ENCODE results near the gene PGAP1.
"Not testable (repeated sequence)": the region's sequence is repeated elsewhere in the genome, so short reads cannot be mapped to it uniquely, and the experiment has no call there.

PGAP1 gene

DNA sequence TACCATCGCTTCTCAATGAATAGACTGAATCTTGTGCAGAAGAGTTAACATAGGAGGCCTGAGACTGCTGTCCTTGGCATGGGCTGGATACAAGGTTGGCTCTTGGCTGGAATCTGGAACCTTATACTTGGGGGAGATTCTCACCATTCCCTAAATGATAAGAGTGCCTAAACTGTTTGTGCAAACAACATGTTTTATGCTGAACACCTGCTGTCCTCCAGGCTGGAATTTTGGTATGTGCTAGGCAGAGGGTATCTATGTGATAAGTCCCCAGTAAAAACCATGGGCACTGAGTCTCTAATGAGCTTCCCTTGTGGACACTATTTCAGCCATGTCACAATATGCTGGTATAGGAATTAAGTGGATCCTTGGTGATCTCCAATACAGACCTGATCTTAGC, 12.8 kb downstream of the PGAP1 start:
- Histone ChIP-seq H3K79me2 (ENCODE audit: insufficient read depth, low read length) (no peaks in the 10 kb centered on the region), H3K4me1 (ENCODE audit: insufficient read depth, low read length, poor library complexity, severe bottlenecking) (peaks cover 21% of the 10 kb centered on the region), H4K20me1 (ENCODE audit: insufficient read depth, low read length, poor library complexity, severe bottlenecking) (no peaks in the 10 kb centered on the region), H3K4me3 (ENCODE audit: low read length, poor library complexity, severe bottlenecking) (no peak overlapping the region), H3K9ac (ENCODE audit: low read depth, low read length, poor library complexity, severe bottlenecking) (no peak overlapping the region), H3K9me3 (ENCODE audit: insufficient read depth, low read depth, low read length) (peaks cover 7% of the 10 kb centered on the region; the same call in 1 of the 2 replicates), H3K9me2 (replicated peaks; ENCODE audit: low read depth, low read length) (no peaks in the 10 kb centered on the region), H3K27me3 (ENCODE audit: insufficient read depth, low read length, poor library complexity, severe bottlenecking) (no peaks in the 10 kb centered on the region), H3K36me3 (ENCODE audit: insufficient read depth, low read length) (peaks cover 26% of the 10 kb centered on the region), H3F3A (ENCODE audit: low read depth) (peaks cover 7% of the 10 kb centered on the region; the same call in 1 of the 2 replicates), H2AFZ (ENCODE audit: low read length) (no peak overlapping the region), H3K4me2 (ENCODE audit: low read depth, low read length, poor library complexity, severe bottlenecking) (no peak overlapping the region)
- TF ChIP-seq, protein P1, sequence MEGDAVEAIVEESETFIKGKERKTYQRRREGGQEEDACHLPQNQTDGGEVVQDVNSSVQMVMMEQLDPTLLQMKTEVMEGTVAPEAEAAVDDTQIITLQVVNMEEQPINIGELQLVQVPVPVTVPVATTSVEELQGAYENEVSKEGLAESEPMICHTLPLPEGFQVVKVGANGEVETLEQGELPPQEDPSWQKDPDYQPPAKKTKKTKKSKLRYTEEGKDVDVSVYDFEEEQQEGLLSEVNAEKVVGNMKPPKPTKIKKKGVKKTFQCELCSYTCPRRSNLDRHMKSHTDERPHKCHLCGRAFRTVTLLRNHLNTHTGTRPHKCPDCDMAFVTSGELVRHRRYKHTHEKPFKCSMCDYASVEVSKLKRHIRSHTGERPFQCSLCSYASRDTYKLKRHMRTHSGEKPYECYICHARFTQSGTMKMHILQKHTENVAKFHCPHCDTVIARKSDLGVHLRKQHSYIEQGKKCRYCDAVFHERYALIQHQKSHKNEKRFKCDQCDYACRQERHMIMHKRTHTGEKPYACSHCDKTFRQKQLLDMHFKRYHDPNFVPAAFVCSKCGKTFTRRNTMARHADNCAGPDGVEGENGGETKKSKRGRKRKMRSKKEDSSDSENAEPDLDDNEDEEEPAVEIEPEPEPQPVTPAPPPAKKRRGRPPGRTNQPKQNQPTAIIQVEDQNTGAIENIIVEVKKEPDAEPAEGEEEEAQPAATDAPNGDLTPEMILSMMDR (conservative IDR thresholded peaks at IDR 0.05; ENCODE audit: low read length) = no peak
- no peak for TF ChIP-seq EZH2phosphoT487 (IDR thresholded peaks at IDR 0.05; ENCODE audit: borderline replicate concordance)

DNA sequence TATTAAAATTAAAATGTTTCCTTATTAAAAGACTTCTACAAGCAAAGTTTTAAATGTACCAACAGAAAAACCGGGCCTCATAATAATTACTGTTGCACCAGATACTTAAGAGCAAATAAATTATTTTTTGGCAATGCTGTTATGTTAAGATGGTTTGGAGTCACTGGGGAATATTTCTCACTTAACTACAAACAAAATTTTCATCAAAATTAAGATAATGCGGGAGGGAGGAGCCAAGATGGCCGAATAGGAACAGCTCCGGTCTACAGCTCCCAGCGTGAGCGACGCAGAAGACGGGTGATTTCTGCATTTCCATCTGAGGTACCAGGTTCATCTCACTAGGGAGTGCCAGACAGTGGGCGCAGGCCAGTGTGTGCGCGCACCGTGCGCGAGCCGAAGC, 21.1 kb downstream of the PGAP1 start:
- not testable (repeated sequence) for H3K4me2 ChIP-seq (ENCODE audit: low read depth, low read length, poor library complexity, severe bottlenecking); H3K9me3 ChIP-seq (ENCODE audit: insufficient read depth, low read depth, low read length); H3K79me2 ChIP-seq (ENCODE audit: insufficient read depth, low read length); H3K9me2 ChIP-seq (replicated peaks; ENCODE audit: low read depth, low read length); H3F3A ChIP-seq (ENCODE audit: low read depth); H3K4me1 ChIP-seq (ENCODE audit: insufficient read depth, low read length, poor library complexity, severe bottlenecking); H3K9ac ChIP-seq (ENCODE audit: low read depth, low read length, poor library complexity, severe bottlenecking); H4K20me1 ChIP-seq (ENCODE audit: insufficient read depth, low read length, poor library complexity, severe bottlenecking); H3K4me3 ChIP-seq (ENCODE audit: low read length, poor library complexity, severe bottlenecking); H3K27me3 ChIP-seq (ENCODE audit: insufficient read depth, low read length, poor library complexity, severe bottlenecking); H2AFZ ChIP-seq (ENCODE audit: low read length)
- H3K36me3 ChIP-seq (ENCODE audit: insufficient read depth, low read length) = peaks cover 19% of the 10 kb centered on the region; the same call in 1 of the 2 replicates

DNA sequence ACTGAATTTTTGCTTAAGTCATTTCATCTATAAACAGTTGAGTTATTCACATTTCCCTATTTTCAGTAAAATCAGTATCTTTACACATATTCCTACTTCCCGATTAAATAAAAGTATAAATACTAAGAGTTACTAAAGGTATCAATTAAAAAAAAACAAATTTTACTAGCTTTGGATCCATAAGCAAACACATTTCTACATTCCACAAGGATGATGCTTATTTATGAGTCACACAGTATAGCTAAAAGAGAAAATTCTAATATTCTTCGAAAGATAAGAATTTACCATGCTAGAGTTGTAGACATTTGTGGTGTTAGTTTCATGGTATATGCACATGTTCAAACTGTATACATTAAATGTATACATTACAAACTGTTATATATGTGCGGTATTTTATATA, 23.7 kb downstream of the PGAP1 start:
- Histone ChIP-seq H3K79me2 (ENCODE audit: insufficient read depth, low read length) (no peaks in the 10 kb centered on the region), H3K4me1 (ENCODE audit: insufficient read depth, low read length, poor library complexity, severe bottlenecking) (no peaks in the 10 kb centered on the region), H2AFZ (ENCODE audit: low read length) (no peak overlapping the region), H3K4me2 (ENCODE audit: low read depth, low read length, poor library complexity, severe bottlenecking) (no peak overlapping the region), H4K20me1 (ENCODE audit: insufficient read depth, low read length, poor library complexity, severe bottlenecking) (no peaks in the 10 kb centered on the region), H3K36me3 (ENCODE audit: insufficient read depth, low read length) (peaks cover 33% of the 10 kb centered on the region; the same call in 1 of the 2 replicates), H3K9ac (ENCODE audit: low read depth, low read length, poor library complexity, severe bottlenecking) (no peak overlapping the region), H3K4me3 (ENCODE audit: low read length, poor library complexity, severe bottlenecking) (no peak overlapping the region), H3F3A (ENCODE audit: low read depth) (no peaks in the 10 kb centered on the region), H3K9me2 (replicated peaks; ENCODE audit: low read depth, low read length) (no peaks in the 10 kb centered on the region), H3K27me3 (ENCODE audit: insufficient read depth, low read length, poor library complexity, severe bottlenecking) (no peaks in the 10 kb centered on the region), H3K9me3 (ENCODE audit: insufficient read depth, low read depth, low read length) (no peaks in the 10 kb centered on the region)
- no peak for TF ChIP-seq EZH2phosphoT487 (IDR thresholded peaks at IDR 0.05; ENCODE audit: borderline replicate concordance)
- TF ChIP-seq, protein P1 (conservative IDR thresholded peaks at IDR 0.05; ENCODE audit: low read length) = no peak

DNA sequence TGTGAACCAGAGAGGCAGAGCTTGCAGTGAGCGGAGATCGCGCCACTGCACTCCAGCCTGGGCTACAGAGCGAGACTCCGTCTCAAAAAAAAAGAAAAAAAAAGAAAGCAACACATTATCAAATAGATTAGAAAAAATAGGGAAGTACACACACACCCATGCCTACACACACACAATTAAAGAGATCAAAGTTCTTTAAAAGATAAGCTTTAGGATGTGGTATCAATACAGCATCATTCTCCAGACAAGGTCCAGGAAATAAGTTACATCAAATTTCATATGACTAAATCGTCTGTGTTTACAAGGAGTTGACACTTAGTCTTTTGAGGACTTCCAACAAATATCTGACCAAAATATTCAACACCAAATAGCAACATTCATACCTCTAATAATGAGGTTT, 25.7 kb downstream of the PGAP1 start:
- no peaks in the 10 kb centered on the region for H3K79me2 ChIP-seq (ENCODE audit: insufficient read depth, low read length)
- TF ChIP-seq EZH2phosphoT487 (IDR thresholded peaks at IDR 0.05; ENCODE audit: borderline replicate concordance) = no peak
- TF ChIP-seq, protein P1 (conservative IDR thresholded peaks at IDR 0.05; ENCODE audit: low read length) = no peak
- no peaks in the 10 kb centered on the region for H3F3A ChIP-seq (ENCODE audit: low read depth)

More for the DNA sequence above, 25.7 kb downstream of the PGAP1 start:
- H3K9me2 ChIP-seq (replicated peaks; ENCODE audit: low read depth, low read length) = no peaks in the 10 kb centered on the region
- H4K20me1 ChIP-seq (ENCODE audit: insufficient read depth, low read length, poor library complexity, severe bottlenecking) = no peaks in the 10 kb centered on the region
- no peak overlapping the region for H2AFZ ChIP-seq (ENCODE audit: low read length)
- H3K9me3 ChIP-seq (ENCODE audit: insufficient read depth, low read depth, low read length) = no peaks in the 10 kb centered on the region
- H3K4me3 ChIP-seq (ENCODE audit: low read length, poor library complexity, severe bottlenecking) = no peak overlapping the region
- H3K4me1 ChIP-seq (ENCODE audit: insufficient read depth, low read length, poor library complexity, severe bottlenecking) = no peaks in the 10 kb centered on the region
- no peak overlapping the region for H3K9ac ChIP-seq (ENCODE audit: low read depth, low read length, poor library complexity, severe bottlenecking)
- H3K27me3 ChIP-seq (ENCODE audit: insufficient read depth, low read length, poor library complexity, severe bottlenecking) = no peaks in the 10 kb centered on the region
- H3K36me3 ChIP-seq (ENCODE audit: insufficient read depth, low read length) = peaks cover 50% of the 10 kb centered on the region; the same call in 1 of the 2 replicates
- H3K4me2 ChIP-seq (ENCODE audit: low read depth, low read length, poor library complexity, severe bottlenecking) = no peak overlapping the region

Data from Loucy (cell line).